Mucosa of descending colon (tissue), 3 donors: ENCODE data around the gene SNRPF. TPM values are rescaled to one million over a fixed set of nuclear protein-coding genes. Genes with fewer than 3 reads are reported as not detected.

ENCODE experiments used
- ATAC-seq: fragments of 200-7000 bp; cut with Tn5 transposase; one replicate; pipeline ENCODE4 v1.9.1; 2020; ENCODE audit warnings: mild to moderate bottlenecking, moderate library complexity
- DNase-seq, 3 donors: peaks; one replicate each; pipeline ENCODE4 v3.0.0-alpha.2; 2020
- H3K36me3 ChIP-seq: fragments of 200-600 bp; one replicate; pipeline ENCODE4 v1.8.0; 2021; ENCODE audit warnings: low read depth, mild to moderate bottlenecking
- H3K4me1 ChIP-seq: fragments of 200-600 bp; one replicate; pipeline ENCODE4 v1.8.0; 2021; ENCODE audit warnings: low read depth, mild to moderate bottlenecking
- H3K4me3 ChIP-seq: fragments of 200-600 bp; one replicate; pipeline ENCODE4 v1.8.0; 2021; ENCODE audit warnings: mild to moderate bottlenecking
- H3K9me3 ChIP-seq: fragments of 200-600 bp; one replicate; pipeline ENCODE4 v1.8.0; 2021; ENCODE audit warnings: mild to moderate bottlenecking
- intact Hi-C, 2 donors: fragments of 100-400 bp; cut with DNase I in 1 of 2; cut with micrococcal nuclease in 1 of 2; formaldehyde crosslinking; loops; one replicate each; pipeline versions ENCODE4 v1.11.0 to v1.11.1; 2022; cut with DNase I, micrococcal nuclease
- total RNA-seq, 3 donors: library from RNA; stranded (reverse); fragmentation: NEBNext Ultra II Directional in 2 of 3; extraction: Animal tissue kit (Norgen Biotek cat#: 25700) in 2 of 3; gene quantifications; one replicate each; pipeline versions ENCODE4 v1.2.1 to v1.2.4, GENCODE V29; 2021 to 2023
- TF ChIP-seq, protein P1 (sequence below): fragments of 200-600 bp; IDR thresholded peaks from one replicate; pipeline ENCODE4 v1.8.0; 2022; ENCODE audit warnings: antibody characterized with exemption, mild to moderate bottlenecking
- donor health status: DM: no; HTN: no; CAD: no; lungs with moderate emphysema.
- donor health status: DM: no; HTN: no; CAD: no.
- donor health status: DM: no; HTN: yes; CAD: no.

SNRPF gene
- total RNA-seq, 3 donors from 2014 or later, result 12.2 to 21.5 (median 13.7) TPM

DNA sequence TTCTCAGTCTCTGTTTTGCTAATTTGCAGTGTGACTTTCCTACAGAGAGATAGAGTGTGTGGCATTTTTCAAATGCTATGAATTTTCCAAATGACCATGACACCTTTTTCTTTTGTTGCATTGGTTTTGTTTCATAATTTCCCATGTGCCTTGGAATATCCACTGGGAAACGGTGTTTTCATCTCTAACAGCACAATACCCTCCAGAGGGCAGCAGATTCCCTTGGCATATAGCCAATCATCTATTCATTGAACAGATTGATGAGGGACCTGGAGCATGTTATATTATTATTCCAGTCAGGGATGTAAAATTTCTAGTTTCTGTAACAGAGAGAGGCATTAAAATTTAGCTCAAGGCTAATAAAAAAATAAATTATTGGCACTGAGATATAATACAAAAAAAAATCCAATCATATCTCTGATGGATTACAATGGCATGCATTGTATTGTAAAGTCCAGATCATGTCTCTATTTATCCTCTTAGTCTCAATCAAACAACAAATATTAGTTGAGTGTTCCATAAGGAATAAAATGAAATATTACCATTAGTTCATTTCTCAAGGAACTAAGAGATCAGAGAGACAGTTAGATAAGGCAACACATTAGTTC lies 38.6 kb upstream of the SNRPF start:
- DNase-seq, result peak in 1 of 3 donors; percentile 86
- TF ChIP-seq, protein P1, sequence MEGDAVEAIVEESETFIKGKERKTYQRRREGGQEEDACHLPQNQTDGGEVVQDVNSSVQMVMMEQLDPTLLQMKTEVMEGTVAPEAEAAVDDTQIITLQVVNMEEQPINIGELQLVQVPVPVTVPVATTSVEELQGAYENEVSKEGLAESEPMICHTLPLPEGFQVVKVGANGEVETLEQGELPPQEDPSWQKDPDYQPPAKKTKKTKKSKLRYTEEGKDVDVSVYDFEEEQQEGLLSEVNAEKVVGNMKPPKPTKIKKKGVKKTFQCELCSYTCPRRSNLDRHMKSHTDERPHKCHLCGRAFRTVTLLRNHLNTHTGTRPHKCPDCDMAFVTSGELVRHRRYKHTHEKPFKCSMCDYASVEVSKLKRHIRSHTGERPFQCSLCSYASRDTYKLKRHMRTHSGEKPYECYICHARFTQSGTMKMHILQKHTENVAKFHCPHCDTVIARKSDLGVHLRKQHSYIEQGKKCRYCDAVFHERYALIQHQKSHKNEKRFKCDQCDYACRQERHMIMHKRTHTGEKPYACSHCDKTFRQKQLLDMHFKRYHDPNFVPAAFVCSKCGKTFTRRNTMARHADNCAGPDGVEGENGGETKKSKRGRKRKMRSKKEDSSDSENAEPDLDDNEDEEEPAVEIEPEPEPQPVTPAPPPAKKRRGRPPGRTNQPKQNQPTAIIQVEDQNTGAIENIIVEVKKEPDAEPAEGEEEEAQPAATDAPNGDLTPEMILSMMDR, result no peak
- intact Hi-C loops, result no loop called here
- no peaks in the 10 kb centered on the region for H3K9me3 ChIP-seq
- ATAC-seq, result peak; percentile 57
- H3K36me3 ChIP-seq, result no peaks in the 10 kb centered on the region
- H3K4me3 ChIP-seq, result no peak overlapping the region
- H3K4me1 ChIP-seq, result no peaks in the 10 kb centered on the region

DNA sequence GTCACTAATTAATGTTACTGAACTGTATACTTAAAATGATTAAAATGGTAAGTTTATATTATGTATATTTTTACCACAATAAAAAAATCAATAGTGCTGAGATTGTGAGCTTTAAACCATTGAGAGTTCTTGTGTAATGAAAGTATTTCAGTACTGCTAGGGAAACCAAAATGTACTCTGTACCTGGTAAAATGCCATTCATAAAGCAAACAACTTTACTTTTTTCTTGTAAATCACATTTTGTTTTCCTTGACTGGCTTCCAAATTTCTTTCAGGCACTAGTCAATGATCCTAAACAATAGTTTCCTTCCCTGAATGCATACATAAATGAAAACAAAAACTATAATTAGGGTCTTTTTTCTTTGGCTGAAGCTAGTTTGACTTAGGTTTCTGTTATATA lies 29.4 kb upstream of the SNRPF start:
- intact Hi-C loops, result no loop called here
- DNase-seq (no peak), ATAC-seq (no peak)
- peaks cover 7% of the 10 kb centered on the region for H3K4me1 ChIP-seq
- H3K36me3 ChIP-seq, result no peaks in the 10 kb centered on the region
- H3K9me3 ChIP-seq, result no peaks in the 10 kb centered on the region
- TF ChIP-seq, protein P1, result no peak
- no peak overlapping the region for H3K4me3 ChIP-seq

DNA sequence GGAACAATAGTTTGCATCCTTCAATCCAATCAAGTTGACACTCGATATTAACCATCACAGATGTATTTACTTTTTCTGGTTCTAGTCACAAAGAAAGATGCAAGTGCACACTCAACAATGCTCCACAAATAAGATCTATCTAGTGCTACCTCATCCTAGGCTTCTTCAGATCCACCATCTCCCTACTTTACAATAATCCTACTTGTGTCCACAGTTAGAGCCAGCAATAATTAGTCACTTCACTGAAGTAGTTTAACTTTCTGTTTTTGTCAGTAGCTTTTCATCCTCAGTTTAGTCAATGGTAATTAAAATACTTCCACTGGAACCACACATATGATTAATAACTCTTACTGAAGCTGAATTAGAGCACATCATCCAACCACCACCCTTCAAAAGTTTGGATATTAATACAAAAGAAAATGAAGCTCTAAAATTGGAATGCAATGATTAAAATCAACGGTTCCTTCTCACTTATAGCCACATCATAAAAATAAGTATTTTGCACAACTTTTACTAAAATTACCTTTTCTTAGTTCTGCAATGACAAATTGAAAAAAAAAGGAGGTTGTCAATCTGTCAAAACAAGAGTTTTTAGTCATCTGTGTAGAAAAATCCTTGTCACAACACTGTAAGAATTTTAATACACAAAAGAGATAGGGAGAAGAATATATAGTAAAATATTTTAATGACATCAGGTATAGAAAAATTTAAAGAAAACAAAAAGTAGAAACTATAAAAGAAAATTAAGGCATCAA lies 28.2 kb upstream of the SNRPF start:
- Histone ChIP-seq H3K4me3 (no peak overlapping the region), H3K36me3 (no peaks in the 10 kb centered on the region), H3K4me1 (peaks cover 7% of the 10 kb centered on the region), H3K9me3 (no peaks in the 10 kb centered on the region)
- ATAC-seq, result no peak
- TF ChIP-seq, protein P1, result no peak
- DNase-seq, result no peak
- intact Hi-C loops, result no loop called here

DNA sequence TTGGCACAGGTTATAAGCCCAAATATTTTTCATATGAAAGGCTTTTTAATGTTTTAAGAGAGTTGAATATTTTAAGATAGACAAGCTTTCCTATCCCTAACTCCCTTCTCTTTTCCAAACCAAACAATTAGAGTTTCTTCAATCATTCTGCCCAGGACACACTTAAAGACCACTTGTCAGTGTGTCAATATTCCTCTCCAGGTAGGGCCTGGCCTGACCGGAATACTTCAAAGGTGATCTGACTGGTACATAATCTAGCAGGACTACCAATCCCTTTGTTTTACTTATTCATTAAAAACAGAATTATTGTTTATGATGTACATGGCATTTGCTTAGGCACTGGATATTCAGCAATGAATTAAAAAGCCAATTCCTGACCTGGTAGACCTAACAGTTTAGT lies 24.2 kb upstream of the SNRPF start:
- intact Hi-C loops, result no loop called here
- DNase-seq, result no peak
- TF ChIP-seq, protein P1, result no peak

DNA sequence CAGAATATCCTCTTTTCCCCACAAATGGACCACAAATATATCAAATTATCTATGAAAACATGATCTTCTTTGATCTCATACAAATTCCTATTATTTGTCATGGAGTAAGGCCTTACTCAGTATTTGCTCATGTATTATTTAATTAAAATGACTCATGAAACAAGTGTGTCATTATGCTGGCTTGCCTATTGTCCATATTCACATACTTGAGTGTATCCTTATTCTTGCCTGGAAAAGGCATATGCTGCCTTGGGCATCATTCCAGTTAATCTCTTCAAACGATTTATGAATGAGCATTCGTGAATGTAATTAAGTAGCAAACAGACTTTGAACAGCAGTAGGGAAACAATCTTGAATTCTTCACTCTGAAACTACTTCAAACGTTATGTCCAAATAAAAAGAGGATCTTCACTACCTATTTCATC lies 22.6 kb upstream of the SNRPF start:
- ATAC-seq, result no peak
- no peak for DNase-seq
- H3K4me3 ChIP-seq, result no peak overlapping the region

More for the DNA sequence above, 24.2 kb upstream of the SNRPF start:
- H3K4me1 ChIP-seq, result peaks cover 15% of the 10 kb centered on the region
- H3K9me3 ChIP-seq, result no peaks in the 10 kb centered on the region
- no peak overlapping the region for H3K4me3 ChIP-seq
- no peak for ATAC-seq
- H3K36me3 ChIP-seq, result no peaks in the 10 kb centered on the region

More for the DNA sequence above, 22.6 kb upstream of the SNRPF start:
- H3K9me3 ChIP-seq, result no peaks in the 10 kb centered on the region
- TF ChIP-seq, protein P1, result no peak
- intact Hi-C loops, result no loop called here
- H3K4me1 ChIP-seq, result peaks cover 15% of the 10 kb centered on the region
- H3K36me3 ChIP-seq, result no peaks in the 10 kb centered on the region
